GM12872 (cell line): ENCODE measurements around the gene UBE2O.

ENCODE experiments used
- CTCF ChIP-seq: IDR thresholded peaks from 3 replicates; pipeline ENCODE4 v1.5.1; 2011; ENCODE audit warnings: low read depth, mild to moderate bottlenecking, low read length, moderate library complexity; ENCODE audit not compliant: insufficient read depth

The UBE2O gene

DNA sequence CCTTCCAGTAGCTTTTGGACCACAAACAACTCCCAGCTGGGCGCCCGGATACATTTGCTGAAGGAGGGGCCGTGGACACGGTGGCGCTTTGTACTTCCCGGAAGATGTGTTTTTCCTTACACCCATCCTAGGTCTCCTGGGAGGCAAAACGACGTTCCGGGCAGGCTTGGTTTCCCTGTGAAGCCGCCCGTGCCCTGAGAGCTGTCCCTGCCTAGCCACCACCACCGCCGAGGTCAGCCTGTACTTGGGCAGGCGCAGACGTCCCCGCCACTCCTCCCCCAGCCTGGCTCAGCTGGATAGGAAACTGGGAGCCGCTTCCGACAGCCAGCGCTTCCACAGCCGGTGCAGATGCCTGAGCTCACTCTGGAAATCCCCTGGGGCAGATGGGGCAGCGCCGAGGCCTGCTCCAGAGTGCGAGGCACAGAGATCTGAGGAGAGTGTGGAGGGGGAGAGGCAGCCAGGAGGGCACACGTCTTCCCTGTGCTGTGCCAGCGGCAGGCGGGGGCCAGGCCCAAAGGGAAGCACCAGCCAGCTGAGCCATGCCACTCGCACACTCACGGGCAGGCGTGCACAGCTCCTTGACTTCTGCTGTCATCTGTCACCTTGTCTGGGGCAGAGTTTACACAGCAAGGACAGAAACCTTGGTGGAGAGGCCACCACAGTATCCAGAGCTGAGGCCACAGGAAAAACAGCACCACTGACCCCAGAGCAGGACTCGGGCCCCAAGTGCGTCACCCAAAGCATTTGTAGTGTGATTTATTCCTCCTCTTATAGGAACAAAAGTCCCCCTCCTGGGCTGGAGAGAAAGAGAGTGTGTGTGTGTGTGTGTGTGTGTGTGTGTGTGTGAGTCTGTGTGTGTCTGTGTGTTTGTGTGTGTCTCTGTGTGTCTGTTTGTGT lies 45.3 kb upstream of the UBE2O start:
- no peak for TF ChIP-seq CTCF

DNA sequence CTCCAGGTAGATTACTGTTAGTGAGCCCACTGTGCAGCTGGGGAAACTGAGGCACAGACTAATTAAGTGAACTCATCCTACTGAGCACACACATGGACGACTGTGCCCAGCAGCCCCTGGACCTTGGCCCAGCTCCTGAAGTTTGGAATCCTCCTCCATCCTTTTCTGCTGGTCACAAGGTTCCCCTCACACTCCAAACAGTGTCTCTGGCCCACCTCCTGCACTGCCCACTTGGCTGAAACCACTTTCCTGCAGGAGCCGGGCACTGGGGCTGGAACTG lies 44.7 kb upstream of the UBE2O start:
- no peak for TF ChIP-seq CTCF

- no peak for TF ChIP-seq CTCF
Measured at GRCh38 chr17:76496464-76496863, 43.5 kb upstream of the UBE2O start.

DNA sequence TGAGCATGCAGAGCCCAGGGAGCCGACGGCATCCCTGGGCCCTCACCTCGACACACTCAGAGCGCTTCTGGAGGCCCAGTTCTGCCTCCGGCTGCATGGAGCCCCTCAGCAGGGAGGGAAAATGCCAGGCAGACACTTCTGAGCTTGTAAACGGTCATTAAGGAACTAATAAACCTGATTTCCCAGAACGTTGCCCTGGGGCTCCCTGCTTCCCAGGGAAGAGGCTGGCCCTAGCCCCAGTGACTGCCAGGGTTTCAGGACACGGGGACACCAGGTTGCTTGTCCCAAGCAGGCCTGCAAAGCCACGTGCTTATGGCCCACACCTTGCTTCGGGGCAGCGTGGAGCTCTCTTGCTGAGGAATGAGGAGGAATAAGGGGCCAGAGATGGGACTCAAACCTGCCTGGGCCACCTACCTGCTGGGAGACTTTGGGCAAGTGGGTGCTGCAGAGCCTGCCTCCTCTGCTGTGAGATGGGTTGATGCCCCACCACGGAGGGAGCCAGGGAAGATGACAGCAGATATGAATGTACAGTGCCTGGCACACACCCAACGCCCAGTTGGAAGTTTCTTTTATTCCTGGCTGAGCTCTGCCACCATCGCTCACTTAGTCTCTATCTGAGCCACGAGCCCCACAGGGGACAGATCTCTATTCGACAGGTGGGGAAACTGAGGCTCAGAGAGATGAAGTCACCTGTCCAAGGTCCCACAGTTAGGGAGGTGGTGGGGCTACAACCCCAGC lies 42.9 kb upstream of the UBE2O start:
- no peak for TF ChIP-seq CTCF

GRCh38 chr17:76493505-76494167 lies 40.7 kb upstream of the UBE2O start:
- no peak for TF ChIP-seq CTCF

DNA sequence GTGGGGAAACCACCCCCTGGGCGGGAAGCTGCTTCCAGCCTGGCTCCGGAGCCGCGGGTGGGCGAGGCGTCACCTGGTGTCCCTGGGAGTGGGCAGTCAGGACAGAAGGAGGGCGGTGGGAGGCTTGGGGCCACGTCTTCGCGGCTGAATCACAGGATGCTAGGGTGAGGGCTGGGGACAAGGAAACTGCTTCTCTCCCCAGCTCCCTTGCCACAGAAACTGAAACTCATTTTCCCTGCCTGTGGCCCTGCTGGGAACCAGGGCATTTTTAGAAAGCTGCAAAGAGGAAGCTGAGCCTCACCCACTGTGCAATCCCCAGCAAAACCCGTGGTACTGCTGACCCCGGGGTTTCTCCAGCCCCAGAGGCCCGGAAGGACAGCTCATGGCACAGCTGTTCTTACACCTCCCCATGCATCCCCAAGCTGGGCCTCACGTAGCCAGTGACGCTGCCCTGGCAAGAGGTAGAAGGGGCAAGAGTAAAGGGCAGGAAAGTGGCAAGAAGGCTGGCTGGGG lies 40.1 kb upstream of the UBE2O start:
- TF ChIP-seq CTCF: no peak
